Gastrocnemius medialis (tissue), 4 donors: Measurements from ENCODE around the gene ANKRD2.

Source experiments
- CTCF ChIP-seq, 5 experiments: fragments of 450-650 bp in 3 of 5; fragments of 200-600 bp in 2 of 5; sonication (generic) in 2 of 5; IDR thresholded peaks in 4 of 5; conservative IDR thresholded peaks in 1 of 5; 1 replicate in 4 of 5; 2 replicates in 1 of 5; pipeline ENCODE4 v1.5.1; 2016 to 2019; ENCODE audit warnings: antibody characterized with exemption in 5 of 5, mild to moderate bottlenecking in 3 of 5, moderate library complexity in 3 of 5
- POLR2A ChIP-seq, 2 donors: fragments of 450-650 bp; IDR thresholded peaks; one replicate each; pipeline ENCODE4 v1.6.1; 2017; ENCODE audit warnings: antibody characterized with exemption in 2 of 2, mild to moderate bottlenecking in 2 of 2, moderate library complexity in 2 of 2

GRCh38 chr10:97578171-97578844 is 5.7 kb downstream of the ANKRD2 start:
- TF ChIP-seq CTCF (IDR thresholded peaks at IDR 0.05 in 4 of 5, conservative IDR thresholded peaks at IDR 0.05 in 1 of 5) (no peak), POLR2A (IDR thresholded peaks at IDR 0.05) (no peak)
